GM12874 (cell line): Measurements from ENCODE around the gene LSM2.

Source experiments
- CTCF ChIP-seq: IDR thresholded peaks from 2 replicates; pipeline ENCODE4 v1.5.1; 2011; ENCODE audit warnings: low read depth, mild to moderate bottlenecking, control low read depth, low read length, moderate library complexity; ENCODE audit not compliant: insufficient read depth

LSM2 gene

GRCh38 chr6:31829633-31830283 is 23.0 kb upstream of the LSM2 start:
- TF ChIP-seq CTCF, result no peak

GRCh38 chr6:31827286-31828079 is 20.7 kb upstream of the LSM2 start, which contains the start of gene HSPA1B:
TSS of gene HSPA1B (plus strand) at chr6:31827738. CDS start at chr6:31827951, 213 bp downstream.
- TF ChIP-seq CTCF, result no peak

GRCh38 chr6:31826793-31827285 is 20.1 kb upstream of the LSM2 start:
- TF ChIP-seq CTCF, result no peak

- no peak for TF ChIP-seq CTCF
These were observed 18.8 kb upstream of the LSM2 start for GRCh38 chr6:31825553-31825952.

- TF ChIP-seq CTCF, result no peak
These were observed 15.5 kb upstream of the LSM2 start for GRCh38 chr6:31822036-31822821.

GRCh38 chr6:31821301-31822035 is 14.7 kb upstream of the LSM2 start:
- TF ChIP-seq CTCF, result no peak

GRCh38 chr6:31819871-31820299 is 13.1 kb upstream of the LSM2 start:
- no peak for TF ChIP-seq CTCF
